Left renal cortex interstitium (tissue), 4 donors: ENCODE data around the gene GPR84. TPM values are rescaled to one million over a fixed set of nuclear protein-coding genes. Genes with fewer than 3 reads are reported as not detected.
"Not testable (repeated sequence)": the region's sequence is repeated elsewhere in the genome, so short reads cannot be mapped to it uniquely, and the experiment has no call there.

ENCODE experiments used
- DNase-seq, 4 donors: peaks; one replicate each; pipeline ENCODE4 v3.0.0-alpha.2; 2013; ENCODE audit warnings: low read depth in 4 of 4, low spot score in 2 of 4, missing footprints in 1 of 4
- polyA plus RNA-seq, 4 donors: library from polyadenylated mRNA; unstranded; fragments of 120-200 nt; gene quantifications; one replicate each; pipeline ENCODE4 v1.2.1, GENCODE V29; 2013; ENCODE audit not compliant: insufficient read length in 4 of 4

Gene GPR84
- polyA plus RNA-seq, 4 donors, result 0.18 to 0.24 (median 0.24) TPM; not detected in 1

- DNase-seq, result no peak
These were observed 33.8 kb downstream of the GPR84 start for GRCh38 chr12:54330442-54330841.

DNA sequence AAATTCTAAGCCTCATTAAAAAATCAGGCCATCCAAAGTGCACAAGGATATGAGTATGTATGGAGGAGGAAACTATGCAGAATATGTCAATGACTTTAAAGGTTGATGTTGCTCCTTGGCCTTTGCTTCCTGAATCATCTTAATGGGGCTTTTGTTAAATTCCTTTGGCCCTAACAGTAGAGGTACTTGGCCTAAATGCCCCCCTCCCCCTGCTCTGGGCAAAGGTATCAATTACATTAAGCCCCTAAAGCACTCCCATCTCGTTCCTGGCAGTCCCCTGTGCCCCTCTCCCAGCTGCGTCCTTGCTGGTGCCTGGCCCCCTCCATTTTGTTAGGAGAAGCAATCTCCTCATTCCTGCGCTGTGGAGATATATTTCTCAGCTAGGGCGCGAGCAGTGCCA, 34.5 kb downstream of the GPR84 start:
- DNase-seq, result no peak

DNA sequence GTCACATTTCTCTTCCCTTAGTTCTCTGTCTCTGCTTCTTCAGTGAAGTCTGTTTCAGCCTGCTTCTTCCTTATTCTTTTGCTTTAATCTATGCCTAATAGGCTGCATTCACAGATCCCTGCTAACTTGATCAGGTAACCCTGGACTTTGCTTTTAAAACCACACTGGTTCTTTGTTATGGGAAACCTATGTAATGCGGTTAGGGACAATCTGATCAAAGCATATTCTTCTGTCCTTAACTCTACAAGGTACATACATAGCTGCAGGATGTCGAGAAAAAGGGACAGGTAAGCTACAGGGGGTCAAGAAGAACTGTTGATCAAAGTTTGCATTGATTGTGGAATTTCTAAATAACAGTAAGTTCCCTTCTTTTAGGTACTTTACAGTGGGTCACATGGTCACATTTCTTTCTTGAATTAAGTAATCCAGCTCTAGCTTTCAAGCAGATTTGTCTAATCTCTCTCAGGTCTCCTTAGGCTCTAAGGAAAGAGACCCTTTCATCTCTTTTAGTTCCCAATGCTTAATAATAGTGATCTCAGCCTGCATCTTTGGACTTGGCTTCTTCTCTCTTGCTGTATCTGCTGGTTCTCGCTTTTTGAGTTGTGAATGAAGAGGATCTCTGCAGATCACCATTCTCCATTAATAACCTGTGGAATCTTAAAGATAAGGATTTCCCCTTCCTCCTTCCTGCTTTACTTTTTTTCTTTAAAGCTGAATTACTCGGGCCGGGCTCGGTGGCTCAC, 35.5 kb downstream of the GPR84 start:
- no peak for DNase-seq

DNA sequence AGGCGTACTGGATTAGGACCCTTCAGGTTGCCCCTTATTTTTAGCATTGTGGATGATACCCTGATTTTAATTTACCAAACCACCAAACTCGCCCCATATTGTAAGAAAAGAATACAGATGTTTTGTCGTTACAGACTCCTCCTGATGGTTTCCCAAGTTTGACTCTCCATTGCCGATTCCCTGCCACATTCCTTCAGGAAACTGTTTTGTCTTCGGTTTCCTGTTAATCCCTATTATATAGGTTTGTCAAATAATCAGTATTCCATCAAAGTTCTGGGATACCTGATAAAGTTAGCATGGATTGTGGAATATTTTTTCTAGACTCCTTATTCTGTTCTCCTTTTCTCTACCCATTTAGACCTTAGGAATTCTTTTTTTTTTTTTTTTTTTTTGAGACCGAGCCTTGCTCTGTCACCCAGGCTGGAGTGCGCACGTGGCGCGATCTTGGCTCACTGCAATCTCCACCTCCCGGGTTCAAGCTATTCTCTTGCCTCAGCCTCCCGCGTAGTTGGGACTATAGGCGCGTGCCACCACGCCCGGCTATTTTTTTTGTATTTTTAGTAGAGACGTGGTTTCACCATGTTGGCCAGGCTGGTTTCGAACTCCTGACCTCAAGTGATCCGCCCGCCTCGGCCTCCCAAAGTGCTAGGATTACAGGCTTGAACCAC, 38.7 kb downstream of the GPR84 start:
- DNase-seq, result not testable (repeated sequence)

- DNase-seq, result peak; percentile 94 to 99 (median 96)
These were observed 39.5 kb downstream of the GPR84 start, which contains the start of gene COPZ1 for GRCh38 chr12:54324617-54325441. Gene COPZ1 (plus strand): TSS chr12:54325131. CDS start chr12:54325164, 33 bp downstream.

GRCh38 chr12:54321363-54321762, 42.9 kb downstream of the GPR84 start:
- DNase-seq, result no peak

Other genes with a start within 250 kb of the GPR84 start
- 10 to 100 TPM; 30.8 to 43.3 (median 37.1) TPM for gene SMUG1, start 175.5 kb downstream of the GPR84 start, polyA plus RNA-seq
- gene CBX5, start 84.4 kb downstream of the GPR84 start, polyA plus RNA-seq, result 100 to 1,000 TPM; 106 to 135 (median 121) TPM
- 1,000 to 10,000 TPM; 3,115 to 3,766 (median 3,436) TPM for gene HNRNPA1, start 83.8 kb downstream of the GPR84 start, polyA plus RNA-seq
- 1 to 10 TPM; 2.2 to 4.5 (median 2.7) TPM for gene NFE2, start 63.5 kb downstream of the GPR84 start, polyA plus RNA-seq
- 100 to 1,000 TPM; 184 to 242 (median 222) TPM for gene COPZ1, start 39.4 kb downstream of the GPR84 start, polyA plus RNA-seq
- 10 to 100 TPM in 3 of 4 donors, 1 to 10 TPM in 1; 8.6 to 16.2 (median 13.3) TPM for gene ZNF385A, start 20.2 kb upstream of the GPR84 start, polyA plus RNA-seq
- gene ITGA5, start 54.8 kb upstream of the GPR84 start, polyA plus RNA-seq, result 10 to 100 TPM; 39.9 to 44.2 (median 43.7) TPM
- under 1 TPM in 1 of 4 donors, not detected in 3; 0.22 TPM for gene GTSF1, start 109.1 kb upstream of the GPR84 start, polyA plus RNA-seq
- gene NCKAP1L, start 133.3 kb upstream of the GPR84 start, polyA plus RNA-seq, result 1 to 10 TPM; 2.9 to 3.7 (median 3.4) TPM
- 10 to 100 TPM in 2 of 4 donors, 1 to 10 TPM in 2; 7.8 to 11.3 (median 10.4) TPM for gene PDE1B, start 185.1 kb upstream of the GPR84 start, polyA plus RNA-seq
- 10 to 100 TPM; 53.9 to 56.0 (median 54.6) TPM for gene PPP1R1A, start 224.2 kb upstream of the GPR84 start, polyA plus RNA-seq